Measurements from ENCODE around the gene TCFL5.

Gene TCFL5

GRCh38 chr20:62821726-62822210, 39.9 kb downstream of the TCFL5 start:
- DNase-seq (ENCODE audit: low spot score), result no peak

GRCh38 chr20:62820962-62821725, 40.5 kb downstream of the TCFL5 start:
- DNase-seq (ENCODE audit: low spot score), result no peak

GRCh38 chr20:62820208-62820961, 41.2 kb downstream of the TCFL5 start:
- DNase-seq (ENCODE audit: low spot score), result no peak

GRCh38 chr20:62819494-62820174, 42.0 kb downstream of the TCFL5 start:
- DNase-seq (ENCODE audit: low spot score), result no peak

GRCh38 chr20:62818592-62819493, 42.8 kb downstream of the TCFL5 start:
- DNase-seq (ENCODE audit: low spot score), result peak; percentile 84

- no peak for DNase-seq (ENCODE audit: low spot score)
Measured at GRCh38 chr20:62817975-62818591, 43.5 kb downstream of the TCFL5 start.

- no peak for DNase-seq (ENCODE audit: low spot score)
Measured at GRCh38 chr20:62816884-62817873, 44.4 kb downstream of the TCFL5 start, which contains the start of gene COL9A3. TSS of gene COL9A3 (plus strand) at chr20:62817050. CDS start at chr20:62817065, 15 bp downstream.

- no peak for DNase-seq (ENCODE audit: low spot score)
Measured at GRCh38 chr20:62816031-62816883, 45.4 kb downstream of the TCFL5 start.

GRCh38 chr20:62815066-62815991, 46.3 kb downstream of the TCFL5 start:
- DNase-seq (ENCODE audit: low spot score), result no peak

- no peak for DNase-seq (ENCODE audit: low spot score)
Measured at GRCh38 chr20:62814709-62815065, 46.9 kb downstream of the TCFL5 start.

GRCh38 chr20:62814060-62814708, 47.4 kb downstream of the TCFL5 start:
- DNase-seq (ENCODE audit: low spot score), result no peak

GRCh38 chr20:62813588-62813987, 48.0 kb downstream of the TCFL5 start:
- no peak for DNase-seq (ENCODE audit: low spot score)

GRCh38 chr20:62812907-62813200, 48.8 kb downstream of the TCFL5 start:
- no peak for DNase-seq (ENCODE audit: low spot score)

- no peak for DNase-seq (ENCODE audit: low spot score)
Measured at GRCh38 chr20:62812181-62812906, 49.3 kb downstream of the TCFL5 start.

- DNase-seq (ENCODE audit: low spot score), result no peak
Measured at GRCh38 chr20:62811720-62812119, 49.9 kb downstream of the TCFL5 start.

GRCh38 chr20:62811320-62811719, 50.3 kb downstream of the TCFL5 start:
- no peak for DNase-seq (ENCODE audit: low spot score)
